Smooth muscle cell (in vitro differentiated cells): ENCODE results near the gene CSNK2A1. TPM values are rescaled to one million over a fixed set of nuclear protein-coding genes. Genes with fewer than 3 reads are reported as not detected.
A peak's percentile ranks its signal among the peaks of the same experiment; 100 is the strongest.

Experiments
- DNase-seq: peaks from one replicate; lab custom pipeline; 2025; ENCODE audit not compliant: unreplicated experiment; lab: John Stamatoyannopoulos, UW
- H2AFZ ChIP-seq: fragments of 200-600 bp; sonication (generic); 2 replicates; pipeline ENCODE4 v1.6.0; 2016; ENCODE audit warnings: antibody characterized with exemption, low read depth, mild to moderate bottlenecking
- H3F3A ChIP-seq: fragments of 200-600 bp; sonication (generic); 2 replicates; pipeline ENCODE4 v1.6.0; 2017; ENCODE audit warnings: antibody characterized with exemption, low read depth
- H3K27ac ChIP-seq: fragments of 200-600 bp; sonication (generic); 2 replicates; pipeline ENCODE4 v1.5.1; 2016; ENCODE audit warnings: low read depth, mild to moderate bottlenecking
- H3K27me3 ChIP-seq: fragments of 200-600 bp; sonication (generic); 2 replicates; pipeline ENCODE4 v1.6.1; 2016; ENCODE audit warnings: low read depth, mild to moderate bottlenecking
- H3K36me3 ChIP-seq: fragments of 200-600 bp; sonication (generic); 2 replicates; pipeline ENCODE4 v1.5.1; 2016; ENCODE audit warnings: low read depth
- H3K4me1 ChIP-seq: fragments of 200-600 bp; sonication (generic); 2 replicates; pipeline ENCODE4 v1.5.1; 2016; ENCODE audit warnings: low read depth
- H3K4me2 ChIP-seq: fragments of 200-600 bp; sonication (generic); 2 replicates; pipeline ENCODE4 v1.6.0; 2016; ENCODE audit warnings: mild to moderate bottlenecking
- H3K4me3 ChIP-seq: fragments of 200-600 bp; sonication (generic); 2 replicates; pipeline ENCODE4 v1.5.1; 2016; ENCODE audit warnings: mild to moderate bottlenecking
- H3K79me2 ChIP-seq: fragments of 200-600 bp; sonication (generic); 2 replicates; pipeline ENCODE4 v1.6.0; 2016; ENCODE audit warnings: low read depth, mild to moderate bottlenecking
- H3K9ac ChIP-seq: fragments of 200-600 bp; sonication (generic); 2 replicates; pipeline ENCODE4 v1.6.0; 2016; ENCODE audit warnings: low read depth
- H3K9me3 ChIP-seq: fragments of 200-600 bp; sonication (generic); replicated peaks from 2 replicates; pipeline ENCODE4 v1.5.1; 2016; ENCODE audit warnings: low read depth
- H4K20me1 ChIP-seq: fragments of 200-600 bp; sonication (generic); 2 replicates; pipeline ENCODE4 v1.6.0; 2016; ENCODE audit warnings: low read depth
- WGBS: methylation state at CpG from one replicate; pipeline ENCODE4 v1.1.7; 2016; ENCODE audit warnings: low lambda C conversion rate; 5-methylcytosine and 5-hydroxymethylcytosine counted together
- polyA plus RNA-seq: library from polyadenylated mRNA; unstranded; fragments of >200 nt; fragmentation: Nextera tagmentation; extraction: Ambion mirVana; gene quantifications from 2 replicates; pipeline ENCODE4 v1.2.1, GENCODE V29; 2016
- total RNA-seq: library from RNA; depleted of rRNA; stranded (reverse); fragments of >200 nt; gene quantifications from 2 replicates; pipeline ENCODE4 v1.2.3, GENCODE V29; 2014
- TF ChIP-seq, protein P1 (sequence below): fragments of 200-600 bp; sonication (generic); IDR thresholded peaks from 2 replicates; pipeline ENCODE4 v1.5.1; 2017; ENCODE audit warnings: borderline replicate concordance, mild to moderate bottlenecking, antibody characterized with exemption; ENCODE audit not compliant: insufficient read depth, poor library complexity, severe bottlenecking

The CSNK2A1 gene
- total and polyA plus RNA-seq, 2 experiments from 2014 or later: 82.6 to 205 TPM

DNA sequence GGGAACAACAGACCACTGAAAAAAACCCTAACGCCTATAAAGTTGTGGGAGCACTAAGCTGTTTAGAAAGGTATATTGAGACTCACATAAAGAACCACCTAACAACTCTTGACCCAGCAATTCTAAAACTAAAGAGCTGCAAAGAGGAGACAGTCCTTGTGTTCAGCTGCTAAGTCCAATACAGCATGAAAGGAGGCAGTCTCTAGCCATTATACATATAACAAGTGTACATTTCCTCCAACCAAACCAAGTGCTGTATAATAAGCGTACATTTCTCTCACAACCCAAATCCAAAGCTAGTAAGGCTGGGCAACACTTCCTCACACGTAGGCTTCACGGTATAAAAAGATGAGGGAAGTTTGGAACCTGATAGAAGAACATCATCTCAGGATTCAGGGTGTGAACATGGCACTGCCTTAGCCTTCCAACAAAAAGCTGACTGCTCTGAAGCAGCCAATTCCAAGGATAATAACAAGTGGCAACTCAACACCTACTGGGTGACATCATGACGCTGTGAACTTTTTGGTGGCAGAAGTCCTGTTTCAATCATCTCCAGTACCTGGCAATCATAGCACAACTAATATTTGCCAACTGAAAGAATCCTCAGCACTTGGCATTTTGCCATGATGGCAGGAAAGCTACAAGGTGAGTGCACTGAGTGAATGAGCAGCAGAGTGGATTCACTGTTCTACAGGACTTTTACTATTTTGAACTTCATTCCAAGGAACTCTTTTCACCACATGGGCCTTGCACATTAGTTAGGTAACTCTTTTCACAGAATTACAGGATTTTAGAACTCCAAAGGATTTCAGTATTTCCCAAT is 97.9 kb downstream of the CSNK2A1 start:
- no peak overlapping the region for H3K9ac ChIP-seq
- TF ChIP-seq, protein P1, sequence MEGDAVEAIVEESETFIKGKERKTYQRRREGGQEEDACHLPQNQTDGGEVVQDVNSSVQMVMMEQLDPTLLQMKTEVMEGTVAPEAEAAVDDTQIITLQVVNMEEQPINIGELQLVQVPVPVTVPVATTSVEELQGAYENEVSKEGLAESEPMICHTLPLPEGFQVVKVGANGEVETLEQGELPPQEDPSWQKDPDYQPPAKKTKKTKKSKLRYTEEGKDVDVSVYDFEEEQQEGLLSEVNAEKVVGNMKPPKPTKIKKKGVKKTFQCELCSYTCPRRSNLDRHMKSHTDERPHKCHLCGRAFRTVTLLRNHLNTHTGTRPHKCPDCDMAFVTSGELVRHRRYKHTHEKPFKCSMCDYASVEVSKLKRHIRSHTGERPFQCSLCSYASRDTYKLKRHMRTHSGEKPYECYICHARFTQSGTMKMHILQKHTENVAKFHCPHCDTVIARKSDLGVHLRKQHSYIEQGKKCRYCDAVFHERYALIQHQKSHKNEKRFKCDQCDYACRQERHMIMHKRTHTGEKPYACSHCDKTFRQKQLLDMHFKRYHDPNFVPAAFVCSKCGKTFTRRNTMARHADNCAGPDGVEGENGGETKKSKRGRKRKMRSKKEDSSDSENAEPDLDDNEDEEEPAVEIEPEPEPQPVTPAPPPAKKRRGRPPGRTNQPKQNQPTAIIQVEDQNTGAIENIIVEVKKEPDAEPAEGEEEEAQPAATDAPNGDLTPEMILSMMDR: no peak
- no peaks in the 10 kb centered on the region for H3K9me3 ChIP-seq
- peaks cover 52% of the 10 kb centered on the region for H3K79me2 ChIP-seq
- H3K4me2 ChIP-seq: no peak overlapping the region
- H3K36me3 ChIP-seq: no peaks in the 10 kb centered on the region
- H3K27ac ChIP-seq: no peak overlapping the region
- 95% methylated on average over 5 of the region's 5 CpGs for WGBS
- H4K20me1 ChIP-seq: peaks cover 100% of the 10 kb centered on the region
- no peak overlapping the region for H2AFZ ChIP-seq
- no peak for DNase-seq
- H3F3A ChIP-seq: peaks cover 7% of the 10 kb centered on the region
- H3K4me3 ChIP-seq: no peak overlapping the region
- H3K4me1 ChIP-seq: no peaks in the 10 kb centered on the region
- H3K27me3 ChIP-seq: no peaks in the 10 kb centered on the region

- no peak for DNase-seq
- H3K27ac ChIP-seq: peak overlapping the region; percentile 4
- peaks cover 45% of the 10 kb centered on the region for H3K79me2 ChIP-seq
- no peak overlapping the region for H3K4me3 ChIP-seq
- peaks cover 100% of the 10 kb centered on the region for H4K20me1 ChIP-seq
- H3K36me3 ChIP-seq: no peaks in the 10 kb centered on the region
- no peak overlapping the region for H3K4me2 ChIP-seq
- WGBS: 86% methylated on average over 12 of the region's 12 CpGs
- H3F3A ChIP-seq: peaks cover 7% of the 10 kb centered on the region
- no peaks in the 10 kb centered on the region for H3K4me1 ChIP-seq
- TF ChIP-seq, protein P1: no peak
- H3K27me3 ChIP-seq: no peaks in the 10 kb centered on the region
- H3K9me3 ChIP-seq: no peaks in the 10 kb centered on the region
- H3K9ac ChIP-seq: no peak overlapping the region
- no peak overlapping the region for H2AFZ ChIP-seq
These were observed 98.6 kb downstream of the CSNK2A1 start for GRCh38 chr20:444862-445426.

DNA sequence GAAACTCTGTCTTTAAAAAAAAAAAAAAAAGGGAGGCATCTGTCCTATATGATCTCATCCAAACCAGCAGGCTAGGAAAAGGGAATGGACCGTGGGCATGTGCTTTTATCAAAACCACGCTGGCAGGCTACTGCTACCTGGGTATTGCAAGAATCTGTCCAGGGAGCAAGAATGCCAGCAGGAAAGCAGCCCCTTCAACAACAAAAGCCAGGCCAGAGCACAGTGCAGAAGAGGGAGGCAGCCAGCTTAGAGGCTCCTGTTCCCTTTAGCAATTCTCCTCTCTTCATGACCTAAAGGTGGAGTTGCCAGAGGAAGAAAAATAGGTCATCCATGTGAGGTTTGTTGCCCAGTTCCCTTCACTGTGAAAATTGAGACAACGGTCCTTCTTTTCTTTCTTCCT is 99.5 kb downstream of the CSNK2A1 start:
- Histone ChIP-seq H4K20me1 (peaks cover 94% of the 10 kb centered on the region), H3K9me3 (no peaks in the 10 kb centered on the region), H2AFZ (no peak overlapping the region), H3K79me2 (peaks cover 36% of the 10 kb centered on the region), H3K9ac (no peak overlapping the region), H3K27me3 (no peaks in the 10 kb centered on the region), H3K36me3 (no peaks in the 10 kb centered on the region), H3K4me1 (no peaks in the 10 kb centered on the region), H3K27ac (peak overlapping the region; percentile 4), H3F3A (peaks cover 11% of the 10 kb centered on the region), H3K4me3 (no peak overlapping the region), H3K4me2 (no peak overlapping the region)
- TF ChIP-seq, protein P1: no peak
- 80% methylated on average over 3 of the region's 3 CpGs for WGBS
- DNase-seq: no peak
